Measurements from ENCODE around the gene RUSF1.

DNA sequence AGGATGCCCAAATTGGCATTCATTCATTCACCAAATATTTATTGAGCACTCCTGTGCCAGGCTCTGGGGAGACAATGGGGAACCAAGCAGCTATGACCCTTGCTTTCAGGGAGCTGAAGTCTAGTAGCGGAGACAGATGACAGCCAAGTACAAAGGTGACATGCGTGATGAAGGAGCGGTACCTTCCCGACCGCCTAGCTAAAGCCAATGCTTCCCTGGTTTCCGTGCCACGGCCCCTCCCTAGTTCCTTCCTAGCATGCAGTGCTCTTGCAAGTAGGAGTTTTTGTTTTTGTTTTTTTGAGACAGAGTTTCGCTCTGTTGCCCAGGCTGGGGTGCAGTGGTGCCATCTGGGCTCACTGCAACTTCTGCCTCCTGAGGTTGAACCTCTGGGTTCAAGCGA lies 28.4 kb downstream of the RUSF1 start:
- TF ChIP-seq, protein P1, sequence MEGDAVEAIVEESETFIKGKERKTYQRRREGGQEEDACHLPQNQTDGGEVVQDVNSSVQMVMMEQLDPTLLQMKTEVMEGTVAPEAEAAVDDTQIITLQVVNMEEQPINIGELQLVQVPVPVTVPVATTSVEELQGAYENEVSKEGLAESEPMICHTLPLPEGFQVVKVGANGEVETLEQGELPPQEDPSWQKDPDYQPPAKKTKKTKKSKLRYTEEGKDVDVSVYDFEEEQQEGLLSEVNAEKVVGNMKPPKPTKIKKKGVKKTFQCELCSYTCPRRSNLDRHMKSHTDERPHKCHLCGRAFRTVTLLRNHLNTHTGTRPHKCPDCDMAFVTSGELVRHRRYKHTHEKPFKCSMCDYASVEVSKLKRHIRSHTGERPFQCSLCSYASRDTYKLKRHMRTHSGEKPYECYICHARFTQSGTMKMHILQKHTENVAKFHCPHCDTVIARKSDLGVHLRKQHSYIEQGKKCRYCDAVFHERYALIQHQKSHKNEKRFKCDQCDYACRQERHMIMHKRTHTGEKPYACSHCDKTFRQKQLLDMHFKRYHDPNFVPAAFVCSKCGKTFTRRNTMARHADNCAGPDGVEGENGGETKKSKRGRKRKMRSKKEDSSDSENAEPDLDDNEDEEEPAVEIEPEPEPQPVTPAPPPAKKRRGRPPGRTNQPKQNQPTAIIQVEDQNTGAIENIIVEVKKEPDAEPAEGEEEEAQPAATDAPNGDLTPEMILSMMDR (conservative IDR thresholded peaks at IDR 0.05 in 1 of 2, IDR thresholded peaks at IDR 0.05 in 1 of 2; ENCODE audit: low read depth in 1 of 2, low read length in 2 of 2) = no peak
- TF ChIP-seq EZH2 (IDR thresholded peaks at IDR 0.05; ENCODE audit: low read length, missing control alignments) = no peak
